T-helper 17 cell (primary cell): ENCODE results near the gene RPL31. TPM values are rescaled to one million over a fixed set of nuclear protein-coding genes. Genes with fewer than 3 reads are reported as not detected.

Source experiments
- ATAC-seq: fragments of 150-1000 bp; cut with Tn5 transposase; 2 replicates; pipeline ENCODE4 v1.10.0; 2021; ENCODE audit warnings: mild to moderate bottlenecking, moderate library complexity
- DNase-seq, 3 donors: peaks; one replicate each; pipeline versions ENCODE4 v3.0.0 to v3.0.0-alpha.2; 2020 to 2021
- H3K9me3 ChIP-seq: one replicate; pipeline ENCODE4 v1.7.0; 2013; ENCODE audit warnings: low read length, mild to moderate bottlenecking; ENCODE audit not compliant: control insufficient read depth, poor library complexity, severe bottlenecking
- H3K27ac Mint-ChIP-seq: one replicate; pipeline ENCODE4 v1.8.0; 2022; ENCODE audit warnings: mild to moderate bottlenecking, moderate library complexity, mixed read lengths
- H3K27me3 Mint-ChIP-seq: one replicate; pipeline ENCODE4 v1.8.0; 2022; ENCODE audit warnings: mixed read lengths
- H3K36me3 Mint-ChIP-seq: one replicate; pipeline ENCODE4 v1.8.0; 2022; ENCODE audit warnings: low read depth, mixed read lengths
- H3K4me1 Mint-ChIP-seq: one replicate; pipeline ENCODE4 v1.8.0; 2022; ENCODE audit warnings: mild to moderate bottlenecking, mixed read lengths
- H3K4me3 Mint-ChIP-seq: one replicate; pipeline ENCODE4 v1.8.0; 2022; ENCODE audit warnings: mild to moderate bottlenecking, moderate library complexity, mixed read lengths
- total RNA-seq, 4 donors: library from RNA in 2 of 4; stranded (reverse) in 2 of 4; gene quantifications; one replicate each; pipeline ENCODE4 v1.2.3 and lab custom pipeline; 2022 to 2026

Gene RPL31
- total RNA-seq, 2 donors from 2014 or later, result 1,930 to 1,963 TPM

GRCh38 chr2:100990650-100991403 is 11.3 kb upstream of the RPL31 start:
- Mint-ChIP-seq H3K4me3 (no peak overlapping the region), H3K36me3 (peaks cover 2% of the 10 kb centered on the region), H3K27me3 (no peaks in the 10 kb centered on the region), H3K4me1 (peaks cover 4% of the 10 kb centered on the region), H3K27ac (no peak overlapping the region)
- DNase-seq (no peak), ATAC-seq (no peak)
- H3K9me3 ChIP-seq, result no peaks in the 10 kb centered on the region

- ATAC-seq (no peak), DNase-seq (no peak)
- Mint-ChIP-seq H3K4me1 (peaks cover 4% of the 10 kb centered on the region), H3K4me3 (no peak overlapping the region), H3K36me3 (peaks cover 2% of the 10 kb centered on the region), H3K27ac (no peak overlapping the region), H3K27me3 (no peaks in the 10 kb centered on the region)
- H3K9me3 ChIP-seq, result no peaks in the 10 kb centered on the region
These were observed 10.7 kb upstream of the RPL31 start for GRCh38 chr2:100991404-100991773.

DNA sequence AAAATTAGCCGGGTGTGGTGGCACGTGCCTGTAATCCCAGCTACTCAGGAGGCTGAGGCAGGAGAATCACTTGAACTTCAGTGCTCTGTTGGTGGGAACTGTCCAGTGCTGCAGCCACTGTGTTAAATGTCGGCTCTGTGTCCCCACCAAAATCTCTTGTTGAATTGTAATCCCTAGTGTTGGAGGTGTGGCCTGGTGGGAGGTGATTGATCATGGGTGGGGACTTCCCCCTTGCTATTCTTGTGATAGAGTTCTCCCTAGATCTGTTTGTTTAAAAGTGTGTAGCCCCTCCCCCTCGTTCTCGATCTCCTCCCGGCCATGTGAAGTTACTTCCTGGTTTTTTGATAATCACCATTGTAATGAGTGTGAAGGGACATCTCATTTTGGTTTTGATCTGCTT is 9.8 kb upstream of the RPL31 start:
- H3K9me3 ChIP-seq, result no peaks in the 10 kb centered on the region
- peak; percentile 46 for ATAC-seq
- Mint-ChIP-seq H3K4me3 (no peak overlapping the region), H3K27ac (no peak overlapping the region), H3K27me3 (no peaks in the 10 kb centered on the region), H3K36me3 (peaks cover 2% of the 10 kb centered on the region), H3K4me1 (peaks cover 4% of the 10 kb centered on the region)
- no peak for DNase-seq

GRCh38 chr2:100993294-100993693 is 8.8 kb upstream of the RPL31 start:
- DNase-seq (no peak), ATAC-seq (no peak)
- Mint-ChIP-seq H3K4me1 (peaks cover 4% of the 10 kb centered on the region), H3K36me3 (peaks cover 2% of the 10 kb centered on the region), H3K27me3 (no peaks in the 10 kb centered on the region), H3K27ac (no peak overlapping the region), H3K4me3 (no peak overlapping the region)
- H3K9me3 ChIP-seq, result no peaks in the 10 kb centered on the region

DNA sequence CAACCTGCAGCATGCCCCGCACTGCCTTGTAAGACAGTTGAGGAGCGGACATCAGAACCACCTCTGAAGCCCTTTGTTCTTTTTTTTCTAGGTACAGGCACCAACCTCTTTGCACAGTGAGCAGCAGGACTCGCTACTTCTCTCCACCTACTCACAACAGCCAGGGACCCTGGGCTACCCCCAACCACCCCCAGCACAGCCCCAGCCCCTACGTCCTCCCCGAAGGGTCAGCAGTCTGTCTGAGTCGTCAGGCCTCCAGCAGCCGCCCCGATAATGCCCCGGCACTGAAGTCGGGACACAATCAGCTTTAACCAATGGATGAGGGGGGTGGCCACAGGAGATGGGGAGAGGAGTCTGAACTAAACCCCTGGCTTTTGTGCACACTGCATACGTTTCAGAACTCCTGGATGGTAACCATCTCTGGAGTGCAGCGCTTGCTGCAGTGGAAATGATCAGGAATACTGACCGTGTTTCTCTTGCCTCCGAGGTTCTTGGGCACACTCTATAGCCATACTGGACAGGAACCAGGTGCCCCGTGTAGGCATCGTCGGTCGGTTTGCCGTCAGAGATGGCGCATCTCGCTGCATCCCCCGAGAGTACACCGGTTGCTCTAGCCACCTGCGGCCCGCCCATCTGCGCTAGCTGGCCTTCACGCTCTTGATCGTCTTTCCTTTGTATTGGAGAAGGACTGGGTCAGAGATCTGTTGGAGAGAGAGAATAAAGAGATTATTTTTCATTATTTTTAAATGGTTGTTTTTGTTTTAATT is 6.6 kb upstream of the RPL31 start:
- H3K27me3 Mint-ChIP-seq, result no peaks in the 10 kb centered on the region
- H3K27ac Mint-ChIP-seq, result no peak overlapping the region
- ATAC-seq (no peak), DNase-seq (no peak)
- H3K4me1 Mint-ChIP-seq, result peaks cover 4% of the 10 kb centered on the region
- H3K4me3 Mint-ChIP-seq, result no peak overlapping the region
- H3K36me3 Mint-ChIP-seq, result no peaks in the 10 kb centered on the region
- H3K9me3 ChIP-seq, result no peaks in the 10 kb centered on the region

DNA sequence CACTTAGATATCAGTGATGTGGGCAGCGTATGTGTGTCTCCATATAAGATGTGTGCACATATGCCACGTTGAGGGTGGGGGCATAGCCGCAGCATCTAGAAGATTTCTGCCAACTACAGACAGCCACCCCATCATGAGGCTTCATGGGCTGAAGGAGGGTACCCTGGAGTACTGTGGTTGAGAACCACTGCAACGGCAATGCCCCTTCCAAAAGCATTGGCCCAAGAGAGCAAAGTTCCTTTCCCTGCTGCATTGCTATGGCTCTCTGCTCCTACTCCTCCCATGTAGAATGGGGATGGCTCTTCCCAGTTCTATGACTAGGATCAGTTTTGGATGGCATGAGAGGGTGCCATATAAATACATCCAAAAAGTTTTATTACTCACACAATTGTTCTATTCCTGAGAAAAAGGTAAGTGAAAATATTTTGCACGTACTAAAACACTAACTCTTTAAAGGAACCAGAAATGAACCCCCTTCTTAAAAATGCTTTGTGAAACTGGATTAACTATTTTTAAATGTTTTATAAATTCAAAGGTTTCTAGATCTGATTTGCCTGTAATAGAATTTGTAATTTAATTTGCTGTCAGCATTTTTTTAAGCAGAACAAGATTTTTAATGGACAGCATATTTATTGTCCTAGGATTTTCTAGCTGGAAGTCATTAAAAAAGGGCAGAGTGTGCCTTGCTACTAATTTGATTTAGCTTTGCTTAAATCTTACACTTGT is 4.4 kb upstream of the RPL31 start:
- Mint-ChIP-seq H3K27me3 (no peaks in the 10 kb centered on the region), H3K36me3 (no peaks in the 10 kb centered on the region), H3K27ac (no peak overlapping the region), H3K4me1 (peaks cover 7% of the 10 kb centered on the region), H3K4me3 (no peak overlapping the region)
- no peak for ATAC-seq
- H3K9me3 ChIP-seq, result no peaks in the 10 kb centered on the region
- no peak for DNase-seq

- Mint-ChIP-seq H3K4me1 (peaks cover 12% of the 10 kb centered on the region), H3K27me3 (no peaks in the 10 kb centered on the region), H3K27ac (no peak overlapping the region), H3K4me3 (no peak overlapping the region), H3K36me3 (peaks cover 4% of the 10 kb centered on the region)
- ATAC-seq (no peak), DNase-seq (no peak)
- H3K9me3 ChIP-seq, result no peaks in the 10 kb centered on the region
These were observed 3.9 kb upstream of the RPL31 start for GRCh38 chr2:100998235-100998573.

DNA sequence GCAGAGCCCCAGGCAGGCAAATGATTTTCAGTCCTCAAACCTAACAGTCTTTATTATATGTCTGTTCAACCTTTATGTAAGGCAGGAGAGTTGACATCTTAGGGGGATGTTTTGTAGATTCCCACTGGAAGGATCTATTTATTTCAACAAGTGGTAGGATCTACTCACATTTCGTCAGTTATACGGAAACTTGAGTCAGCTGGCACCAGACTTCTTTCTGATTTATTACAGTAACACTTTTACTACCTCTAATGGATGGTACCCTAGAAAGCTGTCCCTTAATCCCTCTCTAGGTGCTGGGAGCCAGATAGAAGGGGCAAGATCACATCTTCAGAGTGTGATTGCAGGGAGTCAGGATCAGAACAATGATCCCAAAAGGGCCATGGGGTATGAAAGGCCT is 2.1 kb upstream of the RPL31 start:
- no peaks in the 10 kb centered on the region for H3K9me3 ChIP-seq
- DNase-seq, result no peak
- no peak for ATAC-seq
- Mint-ChIP-seq H3K27ac (peak overlapping the region; percentile 21), H3K4me1 (peaks cover 29% of the 10 kb centered on the region), H3K36me3 (peaks cover 18% of the 10 kb centered on the region), H3K4me3 (peak overlapping the region; percentile 67), H3K27me3 (no peaks in the 10 kb centered on the region)

DNA sequence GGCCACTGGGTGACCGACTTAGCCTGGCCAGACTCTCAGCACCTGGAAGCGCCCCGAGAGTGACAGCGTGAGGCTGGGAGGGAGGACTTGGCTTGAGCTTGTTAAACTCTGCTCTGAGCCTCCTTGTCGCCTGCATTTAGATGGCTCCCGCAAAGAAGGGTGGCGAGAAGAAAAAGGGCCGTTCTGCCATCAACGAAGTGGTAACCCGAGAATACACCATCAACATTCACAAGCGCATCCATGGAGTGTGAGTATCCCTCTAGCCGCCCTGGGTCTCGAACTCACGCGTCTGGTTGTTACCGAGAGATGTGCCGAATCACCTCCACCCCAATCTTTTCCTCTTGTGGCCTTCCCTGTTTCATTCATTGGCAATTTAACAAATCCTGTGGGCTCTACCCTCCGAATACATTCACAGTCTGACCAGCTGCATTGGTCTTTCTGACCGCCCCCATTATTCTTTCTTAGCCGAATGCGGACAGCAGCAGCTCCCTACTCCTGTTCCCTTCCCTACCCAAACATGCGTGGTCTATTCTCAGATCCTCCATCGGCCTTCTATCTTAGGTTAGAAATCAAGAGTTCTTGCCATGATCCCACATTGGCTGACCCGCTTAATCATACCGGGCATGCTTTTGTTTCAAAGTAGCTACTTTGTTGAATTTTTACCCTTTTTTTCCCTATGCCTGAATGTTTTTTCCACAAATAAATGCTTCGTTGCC is 631 bp downstream of the RPL31 start:
- DNase-seq (no peak), ATAC-seq (no peak)
- Mint-ChIP-seq H3K4me1 (peaks cover 37% of the 10 kb centered on the region), H3K27ac (peak overlapping the region; percentile 97), H3K36me3 (peaks cover 19% of the 10 kb centered on the region), H3K27me3 (no peaks in the 10 kb centered on the region), H3K4me3 (peak overlapping the region; percentile 99)
- H3K9me3 ChIP-seq, result no peaks in the 10 kb centered on the region

GRCh38 chr2:101003278-101003775 is 1.2 kb downstream of the RPL31 start:
- DNase-seq (no peak), ATAC-seq (no peak)
- H3K27ac Mint-ChIP-seq, result peak overlapping the region; percentile 97
- H3K4me1 Mint-ChIP-seq, result peaks cover 42% of the 10 kb centered on the region
- H3K27me3 Mint-ChIP-seq, result no peaks in the 10 kb centered on the region
- H3K9me3 ChIP-seq, result no peaks in the 10 kb centered on the region
- peak overlapping the region; percentile 99 for H3K4me3 Mint-ChIP-seq
- peaks cover 19% of the 10 kb centered on the region for H3K36me3 Mint-ChIP-seq

- Mint-ChIP-seq H3K4me1 (peaks cover 42% of the 10 kb centered on the region), H3K27me3 (no peaks in the 10 kb centered on the region), H3K27ac (peak overlapping the region; percentile 97), H3K36me3 (peaks cover 19% of the 10 kb centered on the region), H3K4me3 (peak overlapping the region; percentile 73)
- DNase-seq (no peak), ATAC-seq (no peak)
- no peaks in the 10 kb centered on the region for H3K9me3 ChIP-seq
These were observed 2.7 kb downstream of the RPL31 start for GRCh38 chr2:101004620-101005325.

GRCh38 chr2:101006065-101006715 is 4.1 kb downstream of the RPL31 start:
- Mint-ChIP-seq H3K27ac (peak overlapping the region; percentile 97), H3K27me3 (no peaks in the 10 kb centered on the region), H3K4me3 (no peak overlapping the region), H3K4me1 (peaks cover 42% of the 10 kb centered on the region), H3K36me3 (peaks cover 19% of the 10 kb centered on the region)
- no peak for ATAC-seq
- no peak for DNase-seq
- no peaks in the 10 kb centered on the region for H3K9me3 ChIP-seq
